Coronary artery (tissue), 2 donors: ENCODE results near the gene PVR.
A peak's percentile ranks its signal among the peaks of the same experiment; 100 is the strongest.
"Not testable (repeated sequence)": the region's sequence is repeated elsewhere in the genome, so short reads cannot be mapped to it uniquely, and the experiment has no call there.

Experiments
- DNase-seq: peaks from one replicate; pipeline ENCODE4 v3.0.0-alpha.2; 2017; ENCODE audit warnings: low spot score
- H3K27ac ChIP-seq, 2 donors: fragments of 200-600 bp; sonication (generic); one replicate each; pipeline ENCODE4 v1.5.1; 2016 to 2019
- H3K4me3 ChIP-seq: fragments of 200-600 bp; sonication (generic); 2 replicates; pipeline ENCODE4 v1.5.1; 2016; ENCODE audit warnings: mild to moderate bottlenecking, moderate library complexity
- CTCF ChIP-seq: fragments of 200-600 bp; sonication (generic); IDR thresholded peaks from one replicate; pipeline ENCODE4 v1.5.1; 2019; ENCODE audit warnings: antibody characterized with exemption

PVR gene

DNA sequence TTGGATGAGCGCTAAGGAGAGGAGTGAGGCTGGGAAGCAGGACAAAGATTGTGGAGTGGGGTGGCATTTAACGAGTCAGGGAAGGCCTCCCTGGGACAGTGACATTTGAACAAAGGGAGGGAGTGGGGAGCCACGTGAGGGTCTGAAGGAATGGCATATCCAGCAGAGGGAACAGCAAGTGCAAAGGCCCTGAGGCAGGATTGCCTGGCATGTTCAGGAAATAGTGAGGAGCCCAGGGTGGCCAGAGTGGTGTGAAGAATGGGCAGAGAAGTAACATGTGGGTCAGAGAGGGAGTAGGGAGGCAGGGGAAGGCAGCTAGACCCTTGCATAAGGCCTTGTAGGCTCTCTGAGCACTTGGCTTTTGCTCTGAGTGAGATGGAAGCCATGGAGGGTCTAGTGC, 14.9 kb upstream of the PVR start:
- H3K27ac ChIP-seq, result no peak overlapping the region
- no peak for DNase-seq
- TF ChIP-seq CTCF, result no peak
- no peak overlapping the region for H3K4me3 ChIP-seq

DNA sequence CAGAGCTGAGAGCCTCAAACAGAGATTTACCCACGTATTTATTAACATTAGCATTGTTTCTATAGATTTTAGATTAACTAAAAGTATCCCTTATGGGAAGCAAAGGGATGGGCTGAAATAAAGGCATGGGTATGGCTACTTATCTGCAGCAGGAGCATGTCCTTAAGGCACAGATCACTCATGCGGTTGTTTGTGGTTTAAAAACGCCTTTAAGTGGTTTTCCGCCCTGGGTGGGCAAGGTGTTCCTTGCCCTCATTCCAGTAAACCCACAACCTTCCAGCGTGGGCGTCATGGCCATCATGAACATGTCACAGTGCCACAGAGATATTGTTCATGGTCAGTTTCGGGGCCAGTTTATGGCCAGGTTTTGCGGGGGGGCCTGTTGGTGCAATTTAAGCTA, 12.1 kb upstream of the PVR start:
- H3K27ac ChIP-seq, DNase-seq, H3K4me3 ChIP-seq: not testable (repeated sequence)

DNA sequence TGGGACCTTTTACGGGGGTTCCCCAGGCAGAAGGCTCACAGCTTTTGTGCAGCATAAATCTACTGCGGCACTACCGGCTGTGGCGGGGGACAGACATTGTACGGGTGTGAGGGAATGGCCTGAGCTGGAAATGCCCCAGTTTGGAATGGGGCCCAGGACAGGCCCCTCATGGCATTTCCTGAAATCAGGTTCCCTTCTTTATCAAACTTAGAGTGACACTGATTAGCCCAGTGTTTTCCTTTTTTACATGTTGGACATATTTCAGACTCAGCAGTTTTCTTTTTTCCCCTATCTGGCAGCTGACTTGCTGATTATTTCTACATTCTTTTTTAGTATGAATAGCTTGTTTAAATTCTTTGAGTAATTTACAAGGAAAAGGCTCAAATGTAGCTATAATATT, 9.7 kb upstream of the PVR start:
- not testable (repeated sequence) for H3K27ac ChIP-seq, DNase-seq
- H3K4me3 ChIP-seq, result peak overlapping the region; percentile 52

- Histone ChIP-seq H3K27ac (no peak overlapping the region), H3K4me3 (no peak overlapping the region)
- no peak for DNase-seq
- no peak for TF ChIP-seq CTCF
Measured at GRCh38 chr19:44634785-44635184, 8.9 kb upstream of the PVR start.

DNA sequence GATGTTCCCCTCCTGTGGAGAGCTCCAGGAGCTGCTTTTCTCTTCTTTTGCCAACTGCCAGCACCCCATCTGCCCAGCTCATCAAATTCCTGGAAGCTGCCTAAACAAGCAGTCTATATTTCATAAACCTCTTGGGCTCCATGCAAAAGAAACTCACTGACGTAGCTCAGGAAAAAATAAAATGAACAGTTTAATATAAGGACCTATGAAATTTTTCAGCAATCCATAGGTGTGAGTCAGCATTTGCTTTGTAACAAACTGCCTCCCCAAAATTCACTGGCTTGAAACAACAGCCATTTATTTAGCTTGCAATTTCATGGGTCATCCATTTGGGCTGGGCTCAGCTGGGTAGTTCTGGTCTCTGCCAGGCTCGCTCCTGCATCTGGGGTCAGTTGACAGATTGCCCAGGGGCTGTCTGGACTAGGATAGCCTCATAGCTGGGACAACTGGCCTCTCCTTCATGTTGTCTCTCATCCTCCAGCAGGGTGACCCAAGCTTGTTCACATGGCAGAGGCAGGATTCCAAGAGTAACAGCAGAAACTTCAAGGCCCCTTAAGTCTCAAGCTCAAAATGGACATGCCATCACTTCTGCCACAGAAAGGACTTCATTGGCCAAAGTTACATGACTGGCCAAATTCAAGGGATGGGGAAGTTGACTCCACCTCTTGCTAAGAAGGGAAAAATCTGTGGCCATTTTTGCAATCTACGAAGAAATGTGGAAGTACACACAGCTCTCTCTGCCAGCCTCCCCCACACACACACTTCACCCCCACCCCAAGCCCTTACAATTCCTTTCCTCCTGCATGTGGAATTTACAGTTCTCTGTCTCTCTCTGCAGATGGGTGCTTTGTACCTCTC, 7.9 kb upstream of the PVR start:
- H3K27ac ChIP-seq, result peak overlapping the region in 1 of 2 donors; percentile 42
- no peak for DNase-seq

DNA sequence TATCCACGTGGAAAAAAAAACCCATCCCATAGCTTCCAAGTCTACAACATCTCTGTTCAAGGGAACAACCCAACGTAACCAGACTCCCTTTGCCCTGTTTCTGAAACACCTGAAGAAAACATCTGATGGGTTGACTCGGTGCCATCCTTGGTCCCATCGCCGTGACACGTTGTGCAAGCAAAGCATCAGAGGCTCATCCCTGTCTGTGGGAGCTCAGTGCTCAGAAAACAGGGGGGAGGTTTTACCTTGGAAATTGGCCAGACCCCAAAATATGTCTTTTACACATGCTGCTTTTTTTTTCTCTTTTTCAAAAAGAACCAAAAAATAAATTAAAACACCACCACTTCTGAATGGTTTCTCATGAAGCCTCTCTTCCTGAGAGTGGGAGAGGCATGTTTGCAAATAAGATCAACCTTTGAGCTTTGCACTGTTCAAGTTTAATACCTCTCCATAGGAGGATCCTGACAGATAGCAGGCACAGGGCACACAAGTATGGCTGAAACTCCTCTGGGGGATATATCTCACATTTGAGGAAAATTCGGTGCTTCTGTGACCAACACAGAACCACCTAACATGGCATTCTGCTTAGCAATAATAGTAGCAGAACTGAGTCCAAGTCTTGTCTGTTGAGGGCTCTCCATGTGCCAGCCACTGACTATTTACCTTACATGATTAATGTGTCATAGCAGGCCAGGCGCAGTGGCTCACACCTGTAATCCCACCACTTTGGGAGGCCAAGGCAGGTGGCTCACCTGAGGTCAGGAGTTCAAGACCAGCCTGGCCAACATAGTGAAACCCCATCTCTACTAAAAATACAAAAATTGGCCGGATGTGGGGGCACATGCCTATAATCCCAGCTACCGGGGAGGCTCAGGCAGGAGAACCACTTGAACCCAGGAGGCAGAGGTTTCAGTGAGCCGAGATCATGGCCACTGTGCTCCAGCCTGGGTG, 7.0 kb upstream of the PVR start:
- DNase-seq, result no peak
- no peak for TF ChIP-seq CTCF

More for the DNA sequence above, 7.9 kb upstream of the PVR start:
- no peak overlapping the region for H3K4me3 ChIP-seq
- no peak for TF ChIP-seq CTCF

GRCh38 chr19:44637390-44637764, 6.3 kb upstream of the PVR start:
- no peak overlapping the region for H3K27ac ChIP-seq
- no peak for TF ChIP-seq CTCF
- no peak overlapping the region for H3K4me3 ChIP-seq
- no peak for DNase-seq

More for the DNA sequence above, 7.0 kb upstream of the PVR start:
- Histone ChIP-seq H3K27ac (peak overlapping the region in 1 of 2 donors; percentile 42), H3K4me3 (no peak overlapping the region)
